Stimulated activated effector memory CD8-positive, alpha-beta T cell treated with anti-CD3 and anti-CD28 coated beads, Interleukin-12 subunit alpha, Interleukin-12 subunit beta, amount 100 ng/mL, for 72 hours (primary cell): ENCODE measurements around the gene RYR1.

Experiments
- ATAC-seq: fragments of 150-1000 bp; cut with Tn5 transposase; 2 replicates; pipeline ENCODE4 v1.10.0; 2021
- DNase-seq, 2 donors: peaks; one replicate each; pipeline ENCODE4 v3.0.0; 2021 to 2022; ENCODE audit warnings: low spot score in 2 of 2
- H3K27ac Mint-ChIP-seq: one replicate; pipeline ENCODE4 v1.8.0; 2022; ENCODE audit warnings: mild to moderate bottlenecking, mixed read lengths
- H3K36me3 Mint-ChIP-seq: one replicate; pipeline ENCODE4 v1.8.0; 2022; ENCODE audit warnings: mild to moderate bottlenecking, mixed read lengths
- H3K4me1 Mint-ChIP-seq: one replicate; pipeline ENCODE4 v1.8.0; 2022; ENCODE audit warnings: mixed read lengths
- H3K4me3 Mint-ChIP-seq: one replicate; pipeline ENCODE4 v1.8.0; 2022; ENCODE audit warnings: mild to moderate bottlenecking, mixed read lengths
- H3K9me3 Mint-ChIP-seq: one replicate; pipeline ENCODE4 v1.8.0; 2022; ENCODE audit warnings: mixed read lengths

The RYR1 gene

DNA sequence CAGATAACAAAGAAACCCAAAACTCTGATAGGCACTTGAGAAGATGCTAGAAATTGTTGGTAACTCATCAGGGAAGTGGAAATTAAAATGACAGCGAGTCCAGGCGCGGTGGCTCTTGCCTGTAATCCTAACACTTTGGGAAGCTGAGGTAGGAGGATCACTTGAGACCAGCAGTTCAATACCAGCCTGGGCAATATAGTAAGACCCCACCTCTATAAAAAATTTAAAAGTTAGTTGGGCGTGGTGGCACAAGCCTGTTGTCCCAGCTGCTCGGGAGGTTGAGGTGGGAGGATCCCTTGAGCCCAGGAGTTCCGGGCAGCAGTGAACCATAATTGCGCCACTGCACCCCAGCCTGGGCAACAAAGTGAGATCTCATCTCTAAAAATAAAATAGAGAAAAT is 2.6 kb upstream of the RYR1 start:
- Mint-ChIP-seq H3K9me3 (no peaks in the 10 kb centered on the region), H3K36me3 (peaks cover 18% of the 10 kb centered on the region), H3K27ac (no peak overlapping the region), H3K4me1 (peaks cover 43% of the 10 kb centered on the region), H3K4me3 (no peak overlapping the region)
- no peak for DNase-seq
- ATAC-seq: no peak

DNA sequence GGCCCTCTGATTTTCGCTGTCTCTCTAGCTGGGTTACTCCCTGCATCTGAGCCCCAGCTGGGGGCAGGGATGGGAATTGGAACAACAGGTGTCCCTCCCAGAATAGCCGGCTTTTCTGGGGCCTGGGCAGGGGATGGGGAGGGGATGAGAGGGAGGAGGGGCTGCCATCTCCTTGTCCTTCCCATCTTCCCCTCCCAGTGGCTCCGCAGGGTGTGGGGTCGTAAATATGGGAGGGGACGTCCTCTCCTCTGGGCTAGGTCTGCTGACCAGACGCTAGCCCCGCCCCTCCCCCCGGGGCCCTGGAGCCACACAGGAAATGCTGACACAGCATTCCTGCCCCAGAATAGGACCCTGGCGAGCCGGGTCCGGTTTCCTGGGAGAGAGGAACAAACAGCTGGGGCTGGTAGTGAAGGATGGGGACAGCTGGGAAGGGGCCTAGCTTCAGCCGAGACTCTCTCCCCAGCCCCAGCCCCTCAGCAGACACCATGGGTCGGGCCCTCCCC is 1.1 kb downstream of the RYR1 start:
- Mint-ChIP-seq H3K9me3 (no peaks in the 10 kb centered on the region), H3K4me3 (peak overlapping the region; percentile 63), H3K4me1 (peaks cover 23% of the 10 kb centered on the region), H3K36me3 (peaks cover 19% of the 10 kb centered on the region), H3K27ac (peak overlapping the region; percentile 23)
- no peak for DNase-seq
- ATAC-seq: no peak

DNA sequence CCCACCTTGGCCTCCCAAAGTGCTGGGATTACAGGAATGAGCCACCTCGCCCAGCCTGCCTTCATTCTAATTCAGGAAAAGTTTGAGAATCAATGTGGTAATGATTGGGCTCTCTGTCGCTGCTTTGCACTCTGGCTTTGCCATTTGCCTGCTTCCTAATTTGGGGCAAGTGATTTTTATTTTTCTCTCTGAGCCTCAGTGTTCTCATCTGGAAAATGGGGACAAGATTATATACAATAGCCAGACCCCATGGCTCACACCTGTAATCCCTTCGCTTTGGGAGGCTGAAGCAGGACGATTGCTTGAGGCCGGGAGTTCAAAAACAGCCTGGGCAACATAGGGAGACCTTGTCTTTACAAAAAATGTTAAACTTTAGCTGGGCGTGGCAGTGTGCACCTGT is 3.8 kb downstream of the RYR1 start:
- DNase-seq (no peak), ATAC-seq (no peak)
- Mint-ChIP-seq H3K36me3 (peaks cover 26% of the 10 kb centered on the region), H3K4me3 (no peak overlapping the region), H3K27ac (no peak overlapping the region), H3K9me3 (no peaks in the 10 kb centered on the region), H3K4me1 (peaks cover 27% of the 10 kb centered on the region)

DNA sequence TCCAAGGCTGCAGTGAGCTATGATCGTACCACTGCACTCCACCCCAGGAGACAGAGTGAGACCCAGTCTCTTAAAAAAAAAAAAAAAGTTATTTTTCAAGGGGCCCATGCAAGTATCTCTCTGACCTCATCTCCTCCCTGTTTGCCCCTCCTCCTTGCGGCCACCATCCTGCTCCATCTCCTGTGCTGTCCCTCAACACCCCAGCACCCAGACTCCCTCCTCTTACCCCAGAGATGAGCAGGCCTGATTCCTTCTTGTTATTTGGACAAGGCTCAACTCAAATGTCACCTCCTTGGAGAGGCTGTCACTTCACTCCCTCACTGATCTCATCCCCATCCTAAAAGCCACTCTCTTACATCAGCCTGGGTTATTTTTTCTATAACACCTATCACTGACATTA is 4.4 kb downstream of the RYR1 start:
- Mint-ChIP-seq H3K36me3 (peaks cover 28% of the 10 kb centered on the region), H3K9me3 (no peaks in the 10 kb centered on the region), H3K4me3 (no peak overlapping the region), H3K4me1 (peaks cover 27% of the 10 kb centered on the region), H3K27ac (no peak overlapping the region)
- no peak for DNase-seq
- no peak for ATAC-seq

GRCh38 chr19:38440592-38440991 is 7.1 kb downstream of the RYR1 start:
- no peak overlapping the region for H3K4me3 Mint-ChIP-seq
- no peak for DNase-seq

DNA sequence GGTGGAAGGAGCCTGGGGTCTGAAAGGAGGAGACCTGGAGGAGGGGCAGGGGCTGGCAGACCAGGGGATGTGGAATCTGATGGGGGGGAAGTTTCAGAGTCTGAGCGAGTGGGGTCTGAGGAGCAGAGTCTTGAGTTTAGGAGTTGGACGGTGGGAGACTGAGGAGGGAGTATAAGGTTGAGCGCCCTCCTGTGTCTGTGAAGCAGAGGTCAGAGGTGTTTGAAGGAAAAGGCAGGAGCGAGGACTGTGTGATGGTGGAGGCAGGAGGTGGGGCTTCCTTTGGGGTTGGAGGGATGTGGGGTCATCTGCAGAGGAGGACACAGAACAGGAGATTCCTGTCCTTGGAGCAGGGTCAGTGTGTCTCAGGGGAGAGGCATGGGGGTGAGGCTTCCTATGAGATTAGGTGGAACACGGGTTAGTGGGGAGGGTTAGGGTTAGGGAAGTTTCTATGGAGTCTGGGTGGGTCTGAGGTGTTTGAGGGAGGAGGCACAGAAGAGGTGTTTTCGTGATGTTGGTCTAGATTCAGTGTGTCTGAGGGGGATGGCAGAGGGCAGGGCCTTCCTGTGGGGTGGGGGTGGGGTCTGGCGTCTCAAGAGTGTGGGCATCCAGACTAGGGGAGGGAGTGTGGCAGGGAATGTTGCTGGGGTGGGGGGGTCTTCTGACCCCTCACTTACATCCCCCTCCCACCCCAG is 8.3 kb downstream of the RYR1 start:
- DNase-seq (no peak), ATAC-seq (peak; percentile 76)
- Mint-ChIP-seq H3K36me3 (peaks cover 61% of the 10 kb centered on the region), H3K4me3 (no peak overlapping the region), H3K9me3 (no peaks in the 10 kb centered on the region), H3K27ac (peak overlapping the region; percentile 79), H3K4me1 (peaks cover 17% of the 10 kb centered on the region)

More at GRCh38 chr19:38440592-38440991, 7.1 kb downstream of the RYR1 start:
- Mint-ChIP-seq H3K27ac (no peak overlapping the region), H3K9me3 (no peaks in the 10 kb centered on the region), H3K36me3 (peaks cover 54% of the 10 kb centered on the region), H3K4me1 (peaks cover 13% of the 10 kb centered on the region)
- ATAC-seq: no peak

- H3K36me3 Mint-ChIP-seq: peaks cover 53% of the 10 kb centered on the region
- DNase-seq (no peak), ATAC-seq (no peak)
- H3K27ac Mint-ChIP-seq: no peak overlapping the region
- H3K4me3 Mint-ChIP-seq: no peak overlapping the region
- no peaks in the 10 kb centered on the region for H3K9me3 Mint-ChIP-seq
- peaks cover 17% of the 10 kb centered on the region for H3K4me1 Mint-ChIP-seq
Measured at GRCh38 chr19:38442736-38443135, 9.2 kb downstream of the RYR1 start.

DNA sequence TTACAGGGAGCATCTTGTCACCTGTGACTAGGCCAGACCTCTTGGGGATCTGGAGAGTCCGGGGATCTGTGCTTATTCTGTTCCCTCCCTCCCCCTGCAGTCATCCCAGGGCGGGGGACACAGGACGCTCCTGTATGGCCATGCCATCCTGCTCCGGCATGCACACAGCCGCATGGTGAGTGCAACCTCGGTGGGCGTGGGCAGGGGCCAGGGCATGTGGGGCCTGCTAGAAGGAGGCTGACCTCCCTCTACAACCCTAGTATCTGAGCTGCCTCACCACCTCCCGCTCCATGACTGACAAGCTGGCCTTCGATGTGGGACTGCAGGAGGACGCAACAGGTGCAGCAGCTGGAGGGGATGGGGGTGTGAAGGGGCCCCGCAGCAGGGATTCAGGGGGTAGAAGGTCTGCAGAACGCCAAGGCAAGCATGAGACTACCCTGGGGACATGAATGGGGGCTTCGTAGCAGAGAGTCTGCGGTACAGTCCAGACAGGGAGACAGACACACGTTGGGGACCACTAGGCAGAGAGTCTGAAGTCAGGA is 10.0 kb downstream of the RYR1 start:
- DNase-seq: no peak
- peaks cover 11% of the 10 kb centered on the region for H3K4me1 Mint-ChIP-seq
- no peak overlapping the region for H3K4me3 Mint-ChIP-seq

GRCh38 chr19:38444026-38444425 is 10.5 kb downstream of the RYR1 start:
- Mint-ChIP-seq H3K36me3 (peaks cover 51% of the 10 kb centered on the region), H3K27ac (peak overlapping the region; percentile 64), H3K4me1 (peaks cover 11% of the 10 kb centered on the region), H3K4me3 (no peak overlapping the region), H3K9me3 (no peaks in the 10 kb centered on the region)
- DNase-seq: no peak
- ATAC-seq: no peak

More for the DNA sequence above, 10.0 kb downstream of the RYR1 start:
- Mint-ChIP-seq H3K36me3 (peaks cover 46% of the 10 kb centered on the region), H3K9me3 (no peaks in the 10 kb centered on the region), H3K27ac (no peak overlapping the region)
- no peak for ATAC-seq

GRCh38 chr19:38445362-38445761 is 11.9 kb downstream of the RYR1 start:
- H3K36me3 Mint-ChIP-seq: peaks cover 61% of the 10 kb centered on the region
- ATAC-seq (no peak), DNase-seq (no peak)
- no peaks in the 10 kb centered on the region for H3K9me3 Mint-ChIP-seq
- no peak overlapping the region for H3K4me3 Mint-ChIP-seq
- H3K4me1 Mint-ChIP-seq: peaks cover 11% of the 10 kb centered on the region
- H3K27ac Mint-ChIP-seq: peak overlapping the region; percentile 23

DNA sequence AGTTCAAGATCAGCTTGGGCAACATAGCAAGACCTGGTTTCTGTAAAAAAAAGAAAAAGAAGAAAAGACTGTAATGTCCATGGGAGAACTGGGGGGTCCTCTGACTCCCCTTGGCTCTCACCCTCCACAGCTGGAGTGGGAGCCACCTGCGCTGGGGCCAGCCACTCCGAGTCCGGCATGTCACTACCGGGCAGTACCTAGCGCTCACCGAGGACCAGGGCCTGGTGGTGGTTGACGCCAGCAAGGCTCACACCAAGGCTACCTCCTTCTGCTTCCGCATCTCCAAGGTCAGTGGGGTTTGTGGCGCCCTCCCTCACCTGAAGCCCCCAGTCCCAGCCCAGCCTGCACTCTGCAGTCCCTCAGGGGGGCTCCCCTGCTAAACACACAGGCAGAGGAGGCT is 14.7 kb downstream of the RYR1 start:
- Mint-ChIP-seq H3K27ac (no peak overlapping the region), H3K9me3 (no peaks in the 10 kb centered on the region), H3K4me3 (no peak overlapping the region), H3K36me3 (peaks cover 74% of the 10 kb centered on the region), H3K4me1 (peaks cover 6% of the 10 kb centered on the region)
- DNase-seq (no peak), ATAC-seq (peak; percentile 5)

- no peak overlapping the region for H3K27ac Mint-ChIP-seq
- no peaks in the 10 kb centered on the region for H3K9me3 Mint-ChIP-seq
Measured at GRCh38 chr19:38449518-38449917, 16.0 kb downstream of the RYR1 start.

GRCh38 chr19:38451036-38451435 is 17.5 kb downstream of the RYR1 start:
- Mint-ChIP-seq H3K9me3 (no peaks in the 10 kb centered on the region), H3K27ac (no peak overlapping the region), H3K4me3 (no peak overlapping the region), H3K36me3 (peaks cover 70% of the 10 kb centered on the region), H3K4me1 (peaks cover 10% of the 10 kb centered on the region)
- no peak for ATAC-seq
- DNase-seq: no peak

More at GRCh38 chr19:38449518-38449917, 16.0 kb downstream of the RYR1 start:
- H3K4me3 Mint-ChIP-seq: no peak overlapping the region
- H3K4me1 Mint-ChIP-seq: peaks cover 11% of the 10 kb centered on the region
- DNase-seq (no peak), ATAC-seq (no peak)
- H3K36me3 Mint-ChIP-seq: peaks cover 70% of the 10 kb centered on the region

DNA sequence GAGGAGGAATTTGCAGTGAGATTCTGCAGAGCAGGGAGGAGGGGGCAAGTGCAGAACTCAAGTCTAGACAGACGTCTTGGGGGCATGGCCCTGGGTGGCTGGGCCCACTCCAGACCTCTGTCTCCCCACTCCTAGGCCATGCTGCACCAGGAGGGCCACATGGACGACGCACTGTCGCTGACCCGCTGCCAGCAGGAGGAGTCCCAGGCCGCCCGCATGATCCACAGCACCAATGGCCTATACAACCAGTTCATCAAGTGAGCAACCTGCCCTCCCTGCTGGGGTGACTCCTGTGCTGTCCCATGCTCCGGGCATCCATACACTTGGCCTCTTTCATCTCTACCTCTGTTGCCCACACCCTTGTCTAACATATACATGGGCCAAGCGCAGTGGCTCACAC is 18.1 kb downstream of the RYR1 start:
- peaks cover 72% of the 10 kb centered on the region for H3K36me3 Mint-ChIP-seq
- no peaks in the 10 kb centered on the region for H3K9me3 Mint-ChIP-seq
- no peak for DNase-seq
- ATAC-seq: no peak
- H3K27ac Mint-ChIP-seq: no peak overlapping the region
- H3K4me1 Mint-ChIP-seq: peaks cover 7% of the 10 kb centered on the region
- no peak overlapping the region for H3K4me3 Mint-ChIP-seq

DNA sequence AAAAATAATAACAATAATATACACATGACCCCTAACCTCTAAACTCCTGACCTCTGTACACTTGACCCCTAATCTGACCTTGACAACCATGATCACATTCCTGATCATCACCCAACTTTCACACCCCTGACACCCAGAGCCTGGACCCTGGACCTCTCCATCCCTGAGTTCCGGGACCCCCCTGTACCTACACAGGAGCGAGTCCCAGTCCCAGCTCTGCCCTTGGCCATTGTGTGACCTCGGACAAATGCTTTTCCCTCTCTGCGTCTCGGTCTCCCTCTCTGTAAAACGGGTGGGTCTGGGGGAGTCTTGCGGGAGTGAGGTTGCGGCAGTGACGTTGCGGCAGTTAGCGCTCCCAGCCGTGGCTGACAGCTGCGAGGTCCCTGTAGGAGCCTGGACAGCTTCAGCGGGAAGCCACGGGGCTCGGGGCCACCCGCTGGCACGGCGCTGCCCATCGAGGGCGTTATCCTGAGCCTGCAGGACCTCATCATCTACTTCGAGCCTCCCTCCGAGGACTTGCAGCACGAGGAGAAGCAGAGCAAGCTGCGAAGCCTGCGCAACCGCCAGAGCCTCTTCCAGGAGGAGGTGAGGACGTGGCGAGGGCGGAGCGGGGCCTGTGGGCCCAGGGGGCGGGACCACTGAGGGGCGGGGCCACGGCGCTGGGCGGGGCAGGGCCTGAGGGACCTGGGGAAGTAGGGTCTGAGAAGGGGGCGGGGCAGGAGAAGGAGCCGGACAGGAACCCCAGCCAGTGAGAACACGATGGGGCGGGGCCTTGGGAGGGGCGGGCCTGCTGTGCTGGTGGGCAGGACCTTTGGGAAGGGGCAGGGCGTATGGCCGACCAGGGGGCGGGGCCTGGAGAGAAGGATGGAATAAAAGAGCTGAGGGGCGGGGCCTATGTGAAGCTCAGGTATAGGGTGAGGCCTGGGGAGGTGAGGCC is 19.2 kb downstream of the RYR1 start:
- DNase-seq (no peak), ATAC-seq (peak; percentile 51)
- H3K4me3 Mint-ChIP-seq: no peak overlapping the region
- peaks cover 83% of the 10 kb centered on the region for H3K36me3 Mint-ChIP-seq
- peaks cover 7% of the 10 kb centered on the region for H3K4me1 Mint-ChIP-seq
- H3K27ac Mint-ChIP-seq: peak overlapping the region; percentile 60
- H3K9me3 Mint-ChIP-seq: no peaks in the 10 kb centered on the region
